IPS DF 4.7 (cell line): ENCODE data around the gene TBC1D3E.
"Not testable (repeated sequence)": the region's sequence is repeated elsewhere in the genome, so short reads cannot be mapped to it uniquely, and the experiment has no call there.

Experiments used
- DNase-seq: peaks from one replicate; pipeline ENCODE4 v3.0.0-alpha.2; 2013; ENCODE audit warnings: low spot score; ENCODE audit errors: extremely low read depth

The TBC1D3E gene

GRCh38 chr17:38127651-38128050, at the start of gene TBC1D3E:
TSS of gene TBC1D3E (plus strand) at chr17:38127951. CDS start at chr17:38129496, 1,545 bp downstream.
- not testable (repeated sequence) for DNase-seq

GRCh38 chr17:38087344-38087743, 40.4 kb upstream of the TBC1D3E start:
- DNase-seq = not testable (repeated sequence)

GRCh38 chr17:38088120-38088519, 39.6 kb upstream of the TBC1D3E start:
- not testable (repeated sequence) for DNase-seq

GRCh38 chr17:38094059-38094694, 33.6 kb upstream of the TBC1D3E start:
- DNase-seq = not testable (repeated sequence)

- not testable (repeated sequence) for DNase-seq
These were observed 28.5 kb upstream of the TBC1D3E start for GRCh38 chr17:38099262-38099661.

- DNase-seq = not testable (repeated sequence)
These were observed 7.9 kb upstream of the TBC1D3E start for GRCh38 chr17:38119829-38120228.

- not testable (repeated sequence) for DNase-seq
These were observed 7.1 kb downstream of the TBC1D3E start for GRCh38 chr17:38134860-38135259.
